ENCODE data around the gene TRIM60.

DNA sequence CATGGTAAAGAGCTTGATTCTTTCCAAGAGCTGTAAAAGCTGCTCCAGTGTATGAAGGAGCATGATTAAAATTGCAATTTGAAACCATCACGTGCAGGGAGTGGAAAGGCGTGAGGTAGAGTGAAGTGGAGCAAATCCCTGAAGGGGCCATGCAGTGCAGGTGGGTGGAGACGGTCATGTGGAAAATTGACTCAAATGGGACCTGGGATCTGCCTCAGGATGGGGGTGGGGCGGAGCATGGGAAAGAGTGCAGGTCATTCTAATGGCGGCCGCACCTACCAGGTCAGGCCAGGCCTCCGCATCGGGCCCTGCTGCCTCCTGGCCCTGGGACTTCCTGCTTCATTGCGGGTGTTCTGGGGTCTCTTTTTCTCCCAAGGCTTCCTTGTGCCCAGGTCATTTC lies 25.3 kb upstream of the TRIM60 start:
- TF ChIP-seq POLR2AphosphoS5 (IDR thresholded peaks at IDR 0.05; ENCODE audit: low read depth, low read length) (no peak), TAF1 (IDR thresholded peaks at IDR 0.05; ENCODE audit: borderline replicate concordance, insufficient read depth, low read length) (no peak)
- TF ChIP-seq, protein P1, sequence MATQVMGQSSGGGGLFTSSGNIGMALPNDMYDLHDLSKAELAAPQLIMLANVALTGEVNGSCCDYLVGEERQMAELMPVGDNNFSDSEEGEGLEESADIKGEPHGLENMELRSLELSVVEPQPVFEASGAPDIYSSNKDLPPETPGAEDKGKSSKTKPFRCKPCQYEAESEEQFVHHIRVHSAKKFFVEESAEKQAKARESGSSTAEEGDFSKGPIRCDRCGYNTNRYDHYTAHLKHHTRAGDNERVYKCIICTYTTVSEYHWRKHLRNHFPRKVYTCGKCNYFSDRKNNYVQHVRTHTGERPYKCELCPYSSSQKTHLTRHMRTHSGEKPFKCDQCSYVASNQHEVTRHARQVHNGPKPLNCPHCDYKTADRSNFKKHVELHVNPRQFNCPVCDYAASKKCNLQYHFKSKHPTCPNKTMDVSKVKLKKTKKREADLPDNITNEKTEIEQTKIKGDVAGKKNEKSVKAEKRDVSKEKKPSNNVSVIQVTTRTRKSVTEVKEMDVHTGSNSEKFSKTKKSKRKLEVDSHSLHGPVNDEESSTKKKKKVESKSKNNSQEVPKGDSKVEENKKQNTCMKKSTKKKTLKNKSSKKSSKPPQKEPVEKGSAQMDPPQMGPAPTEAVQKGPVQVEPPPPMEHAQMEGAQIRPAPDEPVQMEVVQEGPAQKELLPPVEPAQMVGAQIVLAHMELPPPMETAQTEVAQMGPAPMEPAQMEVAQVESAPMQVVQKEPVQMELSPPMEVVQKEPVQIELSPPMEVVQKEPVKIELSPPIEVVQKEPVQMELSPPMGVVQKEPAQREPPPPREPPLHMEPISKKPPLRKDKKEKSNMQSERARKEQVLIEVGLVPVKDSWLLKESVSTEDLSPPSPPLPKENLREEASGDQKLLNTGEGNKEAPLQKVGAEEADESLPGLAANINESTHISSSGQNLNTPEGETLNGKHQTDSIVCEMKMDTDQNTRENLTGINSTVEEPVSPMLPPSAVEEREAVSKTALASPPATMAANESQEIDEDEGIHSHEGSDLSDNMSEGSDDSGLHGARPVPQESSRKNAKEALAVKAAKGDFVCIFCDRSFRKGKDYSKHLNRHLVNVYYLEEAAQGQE (IDR thresholded peaks at IDR 0.05; ENCODE audit: insufficient read depth in 1 of 2, low read depth in 2 of 2, low read length in 2 of 2), result no peak

All from PFSK-1 (cell line).